ENCODE data around the gene WDR86.

DNA sequence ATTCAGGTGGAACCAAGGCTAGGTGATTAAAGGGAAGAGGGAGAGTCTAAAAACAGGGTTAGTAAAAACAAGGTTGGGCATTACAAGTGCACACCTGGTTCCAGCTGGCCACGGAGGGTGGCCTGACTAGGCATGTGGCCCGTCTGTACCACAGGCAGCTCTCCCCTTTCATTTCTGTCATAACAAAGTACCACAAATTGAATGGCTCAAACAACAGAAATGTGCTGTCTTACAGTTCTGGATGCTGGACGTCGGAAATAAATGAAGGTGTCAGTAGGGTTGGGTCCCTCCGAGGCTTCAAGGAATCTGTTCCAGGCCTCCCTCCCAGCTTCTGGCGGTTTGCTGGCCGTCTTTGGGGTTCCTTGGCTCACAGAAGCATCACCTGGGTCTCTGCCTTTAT, 13.4 kb upstream of the WDR86 start:
- TF ChIP-seq POLR2A (IDR thresholded peaks at IDR 0.05; ENCODE audit: low read depth, low read length) (no peak), SPI1 (IDR thresholded peaks at IDR 0.05; ENCODE audit: low read depth, low read length) (no peak), TAF1 (IDR thresholded peaks at IDR 0.05; ENCODE audit: low read depth, low read length) (no peak), POLR2AphosphoS5 (IDR thresholded peaks at IDR 0.05; ENCODE audit: low read depth, low read length) (no peak), PAX5 (IDR thresholded peaks at IDR 0.05; ENCODE audit: insufficient read depth, low read length, severe bottlenecking) (no peak), POU2F2 (IDR thresholded peaks at IDR 0.05; ENCODE audit: low read depth, low read length) (no peak)
